NOMO-1 treated with dmso at 0.1 percent for 144 hours (cell line): ENCODE data around the gene CNTNAP2.
"Not testable (repeated sequence)": the region's sequence is repeated elsewhere in the genome, so short reads cannot be mapped to it uniquely, and the experiment has no call there.

Experiments
- DNase-seq: peaks from one replicate; lab custom pipeline; 2025; ENCODE audit not compliant: unreplicated experiment; lab: John Stamatoyannopoulos, UW

CNTNAP2 gene

GRCh38 chr7:147801762-147802161 is 1685.2 kb downstream of the CNTNAP2 start:
- DNase-seq = not testable (repeated sequence)

DNA sequence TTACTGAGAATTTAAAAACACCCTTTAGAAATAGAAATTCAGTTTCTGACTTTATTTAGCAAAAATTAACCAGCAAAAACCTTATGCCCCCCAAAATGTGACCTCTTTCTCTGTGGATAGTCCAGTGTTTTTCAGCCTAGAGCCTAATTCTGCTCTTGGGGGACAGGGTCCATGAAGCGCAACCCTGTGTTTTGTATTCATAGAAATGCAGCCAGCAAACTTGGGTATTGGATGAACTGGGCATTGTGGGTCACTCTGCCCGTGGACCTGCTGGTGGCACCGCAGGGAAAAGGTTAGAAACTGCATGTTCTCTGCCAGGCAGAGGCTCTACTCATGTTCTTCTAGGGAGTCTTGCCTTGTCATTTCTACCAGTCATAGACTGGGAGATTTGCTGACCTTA is 1686.5 kb downstream of the CNTNAP2 start:
- no peak for DNase-seq

DNA sequence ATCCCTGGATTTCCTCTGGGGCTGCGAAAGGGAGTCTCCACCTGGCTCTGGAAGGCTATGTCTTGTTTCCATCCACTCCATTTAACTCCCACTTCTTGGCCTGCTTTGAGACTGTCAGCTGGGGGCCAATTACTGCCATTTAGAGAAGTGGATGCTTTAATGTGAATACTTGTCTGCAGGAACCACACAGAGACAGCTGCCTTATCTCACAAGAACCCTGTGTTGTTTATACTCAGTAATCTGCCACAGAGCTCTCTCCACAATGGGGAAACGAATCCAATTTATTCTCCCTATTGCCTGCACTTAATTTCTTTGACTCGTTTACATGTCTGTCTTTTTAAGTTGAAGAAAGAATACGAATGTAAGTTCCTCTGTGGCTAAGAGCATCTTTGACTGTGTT is 1687.0 kb downstream of the CNTNAP2 start:
- DNase-seq = no peak

- DNase-seq = no peak
Observed at GRCh38 chr7:147804032-147804431, 1687.4 kb downstream of the CNTNAP2 start.

- DNase-seq = no peak
Observed at GRCh38 chr7:147805996-147806576, 1689.5 kb downstream of the CNTNAP2 start.

DNA sequence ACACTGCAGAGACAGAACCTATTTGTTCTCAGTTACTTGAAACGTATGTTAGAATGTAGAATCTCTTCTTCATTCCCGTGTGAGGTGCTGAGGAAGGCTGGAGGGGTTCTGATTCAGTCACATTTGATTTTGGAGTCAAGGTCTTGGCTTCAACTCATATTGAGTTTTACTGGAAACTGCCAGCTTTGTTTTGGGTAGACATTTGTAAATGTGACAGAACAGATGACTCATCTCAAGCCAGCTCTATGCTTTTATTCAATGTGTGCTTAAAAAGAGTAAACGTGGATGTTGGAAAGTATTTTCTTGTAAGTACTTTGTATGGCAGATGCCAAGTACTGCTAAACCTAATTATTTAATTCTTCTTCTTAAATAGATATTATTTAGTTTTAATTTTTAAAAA is 1693.2 kb downstream of the CNTNAP2 start:
- no peak for DNase-seq

GRCh38 chr7:147810269-147810668 is 1693.7 kb downstream of the CNTNAP2 start:
- no peak for DNase-seq

DNA sequence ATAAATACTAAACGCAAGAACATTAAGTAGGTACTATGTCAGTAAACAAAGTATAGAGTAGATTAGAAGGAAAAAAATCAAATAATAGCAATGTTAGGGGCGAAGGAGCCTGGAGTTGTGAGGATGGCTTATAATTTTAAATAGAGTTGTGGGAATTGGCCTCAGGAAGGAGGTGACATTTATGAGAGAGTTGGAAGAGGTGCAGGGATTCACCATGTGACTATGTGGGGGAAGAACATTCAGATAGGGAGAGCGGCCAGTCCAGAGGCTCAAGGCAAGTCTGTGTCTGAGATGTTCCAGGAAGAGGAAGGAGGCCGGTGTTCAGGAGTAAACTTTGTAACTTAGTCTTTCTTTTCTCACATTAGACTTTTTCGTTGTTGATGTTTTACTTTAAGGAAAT is 1695.3 kb downstream of the CNTNAP2 start:
- no peak for DNase-seq

DNA sequence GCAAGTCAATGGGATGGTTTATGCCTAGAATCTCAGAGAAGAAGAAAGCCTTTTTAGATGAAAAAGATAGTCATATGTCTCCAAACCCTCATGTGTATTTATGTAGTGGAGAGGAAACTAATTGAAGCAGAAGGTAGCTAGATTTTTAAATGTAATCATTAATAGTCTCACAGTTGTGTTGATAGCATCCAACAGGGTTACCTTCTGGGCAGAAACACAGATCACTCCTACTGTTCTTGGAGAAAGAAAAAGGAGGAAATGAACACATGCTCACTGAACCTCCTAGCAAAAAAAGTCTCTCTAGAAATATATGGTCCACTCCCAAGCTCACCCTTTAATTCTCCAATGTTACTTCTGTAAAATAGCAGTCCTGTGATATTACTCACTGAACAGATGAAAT is 1696.7 kb downstream of the CNTNAP2 start:
- DNase-seq = no peak

DNA sequence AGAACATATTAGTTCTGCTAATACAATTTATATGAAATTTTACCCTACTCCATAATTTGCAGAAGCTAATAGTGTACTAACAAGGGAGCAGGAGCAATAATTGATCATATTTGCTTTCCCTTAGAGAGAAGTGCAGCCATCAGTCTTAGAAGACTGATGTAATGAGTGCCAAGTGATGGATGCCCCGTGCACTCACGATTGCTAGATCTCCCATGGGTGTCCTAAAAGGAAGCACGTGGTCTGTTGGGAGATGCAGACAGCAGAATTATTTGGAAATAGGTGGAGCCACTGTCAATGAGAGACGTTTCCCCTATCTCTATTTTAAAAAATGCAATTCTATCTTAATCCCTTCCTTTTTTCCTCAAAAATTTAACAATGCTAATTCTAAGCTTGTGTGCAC is 1701.7 kb downstream of the CNTNAP2 start:
- no peak for DNase-seq

DNA sequence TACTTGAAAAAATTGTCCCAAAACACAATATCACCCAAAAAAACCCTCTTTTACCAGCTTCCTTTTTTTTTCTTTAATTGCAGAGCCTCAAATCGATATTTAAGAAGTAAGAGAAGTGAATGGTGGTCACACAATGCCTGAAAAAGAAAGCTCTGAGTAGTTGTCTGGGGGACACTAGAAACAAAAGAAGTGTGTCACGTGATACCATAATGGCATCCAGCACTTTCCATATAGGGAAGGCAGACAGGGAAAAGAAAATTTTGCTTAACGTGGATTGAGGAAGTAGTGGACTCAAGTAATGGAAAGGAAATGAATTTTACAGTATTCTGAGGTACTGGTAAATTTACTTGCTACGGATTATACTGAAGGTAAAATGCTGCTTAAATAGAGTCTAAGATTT is 1708.1 kb downstream of the CNTNAP2 start:
- no peak for DNase-seq

DNA sequence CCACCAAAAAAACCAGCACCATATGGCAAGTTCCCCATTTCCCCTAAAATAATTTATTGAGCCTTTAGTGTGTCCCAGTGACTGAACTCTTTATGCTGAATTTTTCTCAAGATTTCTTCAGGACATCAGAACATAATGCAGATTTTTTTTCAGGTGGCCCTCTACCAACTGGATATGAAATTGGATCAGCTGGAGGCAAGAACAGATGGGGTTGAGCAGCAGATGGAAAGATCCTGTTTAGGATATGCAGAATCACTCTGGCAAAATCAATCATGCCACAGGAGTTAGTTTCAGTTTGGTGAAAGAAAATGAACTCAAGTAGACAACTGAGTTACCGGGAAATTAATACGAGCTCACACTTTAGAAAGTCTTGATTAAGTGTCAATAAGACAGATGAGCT is 1712.4 kb downstream of the CNTNAP2 start:
- no peak for DNase-seq

DNA sequence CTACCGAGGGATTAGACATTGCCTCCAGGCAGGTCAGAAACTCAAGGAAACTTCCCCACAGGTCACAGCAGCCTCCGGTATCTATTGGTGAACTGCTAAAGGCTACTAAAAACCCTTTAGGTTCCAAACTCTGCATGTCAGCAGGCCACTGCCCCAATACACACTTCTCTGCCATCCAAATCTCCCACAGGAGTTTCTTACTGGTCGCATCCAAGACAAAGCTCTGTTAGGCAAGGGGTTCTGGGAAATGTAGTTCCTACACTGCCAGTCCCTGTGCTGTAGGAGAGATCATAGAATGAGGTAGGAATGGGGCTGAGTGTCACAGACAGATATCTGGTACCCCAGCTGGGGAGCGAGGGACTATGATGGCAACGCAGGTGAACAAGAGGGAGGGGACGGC is 1717.0 kb downstream of the CNTNAP2 start:
- no peak for DNase-seq

DNA sequence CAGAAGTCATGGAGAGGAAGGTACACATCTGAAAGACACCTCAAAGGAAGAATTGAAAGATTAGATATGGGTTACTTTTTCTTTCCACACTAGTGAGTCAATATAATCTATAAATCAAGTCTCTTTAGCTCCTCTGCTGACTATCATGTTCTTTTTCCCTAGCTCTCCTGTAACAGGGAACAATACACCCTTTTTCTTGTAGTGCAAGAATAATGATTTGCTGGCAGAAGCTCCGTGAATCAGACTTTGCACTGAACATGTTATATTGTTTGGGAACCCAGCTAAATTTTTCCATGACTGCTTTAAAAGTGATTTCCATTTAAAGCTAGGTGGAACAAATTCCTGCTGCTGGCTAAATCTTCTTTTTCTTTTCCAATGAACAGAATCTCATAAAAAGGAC is 1717.4 kb downstream of the CNTNAP2 start:
- no peak for DNase-seq

DNA sequence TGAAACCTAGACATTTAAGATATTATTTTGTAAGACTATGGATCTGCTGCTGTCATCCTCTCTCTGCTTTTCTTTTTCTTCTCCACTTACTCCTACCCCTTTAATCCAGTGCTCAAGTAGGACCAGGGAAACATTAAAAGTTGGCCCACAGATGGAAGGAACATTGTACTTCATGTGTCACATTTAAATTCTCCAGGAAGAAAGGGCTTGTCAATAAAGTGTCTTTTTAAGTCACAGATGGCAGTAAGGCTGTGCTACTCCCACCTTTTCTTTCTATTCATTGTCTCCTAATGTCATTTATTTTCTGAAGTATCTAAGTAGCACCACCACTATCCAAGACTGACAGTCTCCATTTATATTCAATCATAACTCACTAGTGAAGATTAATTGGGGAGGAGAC is 1736.2 kb downstream of the CNTNAP2 start:
- DNase-seq = no peak

- no peak for DNase-seq
Observed at GRCh38 chr7:147857152-147858140, 1740.8 kb downstream of the CNTNAP2 start.

DNA sequence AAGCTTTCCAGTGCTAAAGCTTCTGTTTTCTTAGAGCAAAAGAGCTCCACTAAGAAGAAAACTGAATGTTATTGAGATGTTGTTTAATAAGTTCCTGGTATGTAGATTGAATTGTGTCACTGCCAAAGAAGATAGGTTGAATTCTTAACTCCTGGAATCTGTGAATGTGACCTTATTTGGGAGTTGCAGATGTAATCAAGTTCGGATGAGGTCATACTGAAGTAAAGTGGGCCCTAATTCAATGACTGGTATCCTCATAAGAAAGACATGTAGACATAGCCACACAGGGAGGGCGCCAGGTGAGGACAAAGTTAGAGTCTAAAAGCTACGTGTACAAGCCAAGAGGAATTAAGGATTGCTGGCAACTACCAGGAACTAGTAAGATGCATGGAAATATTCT is 1741.8 kb downstream of the CNTNAP2 start:
- DNase-seq = no peak

GRCh38 chr7:147859033-147859432 is 1742.4 kb downstream of the CNTNAP2 start:
- no peak for DNase-seq

- no peak for DNase-seq
Observed at GRCh38 chr7:147859486-147859885, 1742.9 kb downstream of the CNTNAP2 start.

GRCh38 chr7:147861058-147861716 is 1744.6 kb downstream of the CNTNAP2 start:
- no peak for DNase-seq

DNA sequence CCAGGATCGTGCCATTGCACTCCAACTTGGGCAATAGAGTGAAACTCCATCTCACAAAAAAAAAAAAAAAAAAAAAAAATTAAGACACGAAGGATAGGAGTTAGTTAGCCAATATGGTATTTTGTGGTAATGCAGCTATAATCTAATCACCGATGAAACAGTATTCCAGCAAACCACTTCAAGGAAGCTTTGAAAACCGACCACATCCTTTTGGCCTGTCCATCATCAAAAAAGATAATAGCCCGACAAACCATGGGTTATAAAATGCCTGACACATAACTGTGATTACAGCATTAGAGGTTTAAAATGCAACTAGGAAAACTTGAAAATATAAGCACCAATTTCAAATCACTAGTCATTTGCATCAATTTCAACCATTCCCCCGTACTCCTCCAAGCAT is 1745.3 kb downstream of the CNTNAP2 start:
- no peak for DNase-seq

- DNase-seq = no peak
Observed at GRCh38 chr7:147869456-147869855, 1752.9 kb downstream of the CNTNAP2 start.
